Measurements from ENCODE around the gene CARD18.

The CARD18 gene

GRCh38 chr11:105139669-105140068 lies at the start of gene CARD18:
TSS of gene CARD18 (minus strand) at chr11:105139769. CDS start at chr11:105139726, 43 bp downstream.
- H3K27ac ChIP-seq: peak within 1 kb of the TSS in 9 of 21 experiments; percentile 9 to 76 (median 58)
- peak within 1 kb of the TSS in 3 of 7 experiments; percentile 6 to 18 (median 15) for H3K4me3 ChIP-seq

GRCh38 chr11:105183987-105184386 lies 44.4 kb upstream of the CARD18 start:
- no peak overlapping the region for H3K27ac ChIP-seq
- no peak overlapping the region for H3K4me3 ChIP-seq

- Histone ChIP-seq H3K27ac (peak overlapping the region in 1 of 21 experiments; percentile 56), H3K4me3 (no peak overlapping the region)
Measured at GRCh38 chr11:105183426-105183825, 43.9 kb upstream of the CARD18 start.

- Histone ChIP-seq H3K4me3 (no peak overlapping the region), H3K27ac (peak overlapping the region in 11 of 21 experiments; percentile 9 to 73 (median 58))
Measured at GRCh38 chr11:105181521-105181920, 42.0 kb upstream of the CARD18 start.

GRCh38 chr11:105181100-105181499 lies 41.5 kb upstream of the CARD18 start:
- Histone ChIP-seq H3K4me3 (no peak overlapping the region), H3K27ac (peak overlapping the region in 11 of 21 experiments; percentile 9 to 73 (median 58))

GRCh38 chr11:105179542-105180278 lies 40.1 kb upstream of the CARD18 start:
- no peak overlapping the region for H3K27ac ChIP-seq
- no peak overlapping the region for H3K4me3 ChIP-seq

GRCh38 chr11:105177658-105178057 lies 38.1 kb upstream of the CARD18 start:
- no peak overlapping the region for H3K27ac ChIP-seq
- no peak overlapping the region for H3K4me3 ChIP-seq

GRCh38 chr11:105168457-105168856 lies 28.9 kb upstream of the CARD18 start:
- Histone ChIP-seq H3K4me3 (no peak overlapping the region), H3K27ac (no peak overlapping the region)

GRCh38 chr11:105167244-105167643 lies 27.7 kb upstream of the CARD18 start:
- Histone ChIP-seq H3K4me3 (no peak overlapping the region), H3K27ac (no peak overlapping the region)

- Histone ChIP-seq H3K27ac (no peak overlapping the region), H3K4me3 (no peak overlapping the region)
Measured at GRCh38 chr11:105164208-105164607, 24.6 kb upstream of the CARD18 start.

GRCh38 chr11:105162506-105162905 lies 22.9 kb upstream of the CARD18 start:
- Histone ChIP-seq H3K27ac (no peak overlapping the region), H3K4me3 (no peak overlapping the region)

- Histone ChIP-seq H3K4me3 (no peak overlapping the region), H3K27ac (no peak overlapping the region)
Measured at GRCh38 chr11:105158436-105158835, 18.9 kb upstream of the CARD18 start.

GRCh38 chr11:105156720-105157119 lies 17.2 kb upstream of the CARD18 start:
- no peak overlapping the region for H3K27ac ChIP-seq
- H3K4me3 ChIP-seq: no peak overlapping the region

- Histone ChIP-seq H3K27ac (peak overlapping the region in 2 of 21 experiments; percentile 27 to 41), H3K4me3 (no peak overlapping the region)
Measured at GRCh38 chr11:105156231-105156630, 16.7 kb upstream of the CARD18 start.

GRCh38 chr11:105155679-105156078 lies 16.1 kb upstream of the CARD18 start:
- Histone ChIP-seq H3K4me3 (no peak overlapping the region), H3K27ac (peak overlapping the region in 2 of 21 experiments; percentile 27 to 41)

- no peak overlapping the region for H3K4me3 ChIP-seq
- no peak overlapping the region for H3K27ac ChIP-seq
Measured at GRCh38 chr11:105153392-105153791, 13.8 kb upstream of the CARD18 start.

GRCh38 chr11:105152560-105152959 lies 13.0 kb upstream of the CARD18 start:
- no peak overlapping the region for H3K27ac ChIP-seq
- no peak overlapping the region for H3K4me3 ChIP-seq

- Histone ChIP-seq H3K27ac (peak overlapping the region in 1 of 21 experiments; percentile 7), H3K4me3 (no peak overlapping the region)
Measured at GRCh38 chr11:105152021-105152512, 12.5 kb upstream of the CARD18 start.

- no peak overlapping the region for H3K4me3 ChIP-seq
- peak overlapping the region in 1 of 21 experiments; percentile 11 for H3K27ac ChIP-seq
Measured at GRCh38 chr11:105149477-105149876, 9.9 kb upstream of the CARD18 start.

- H3K27ac ChIP-seq: no peak overlapping the region
- H3K4me3 ChIP-seq: no peak overlapping the region
Measured at GRCh38 chr11:105148241-105148640, 8.7 kb upstream of the CARD18 start.

GRCh38 chr11:105144887-105145286 lies 5.3 kb upstream of the CARD18 start:
- Histone ChIP-seq H3K4me3 (no peak overlapping the region), H3K27ac (no peak overlapping the region)

Data from skin epidermis (tissue), 12 donors.